ENCODE measurements around the gene PAIP2B.
"Not testable (repeated sequence)": the region's sequence is repeated elsewhere in the genome, so short reads cannot be mapped to it uniquely, and the experiment has no call there.

The PAIP2B gene

GRCh38 chr2:71215447-71215846, 11.5 kb downstream of the PAIP2B start:
- no peak for DNase-seq

GRCh38 chr2:71212336-71212735, 14.6 kb downstream of the PAIP2B start:
- DNase-seq = no peak

GRCh38 chr2:71210292-71210691, 16.6 kb downstream of the PAIP2B start:
- DNase-seq = no peak

GRCh38 chr2:71208756-71209155, 18.1 kb downstream of the PAIP2B start:
- DNase-seq = no peak

- no peak for DNase-seq
Observed at GRCh38 chr2:71207601-71208000, 19.3 kb downstream of the PAIP2B start.

- DNase-seq = no peak
Observed at GRCh38 chr2:71206271-71206670, 20.6 kb downstream of the PAIP2B start.

GRCh38 chr2:71191570-71191943, 35.3 kb downstream of the PAIP2B start:
- DNase-seq = no peak

- peak; percentile 3 for DNase-seq
Observed at GRCh38 chr2:71190656-71191569, 36.0 kb downstream of the PAIP2B start.

- DNase-seq = no peak
Observed at GRCh38 chr2:71187589-71187988, 39.3 kb downstream of the PAIP2B start.

GRCh38 chr2:71186973-71187372, 39.9 kb downstream of the PAIP2B start:
- no peak for DNase-seq

GRCh38 chr2:71183306-71184115, 43.4 kb downstream of the PAIP2B start:
- DNase-seq = not testable (repeated sequence)

- no peak for DNase-seq
Observed at GRCh38 chr2:71181316-71181715, 45.6 kb downstream of the PAIP2B start.

- not testable (repeated sequence) for DNase-seq
Observed at GRCh38 chr2:71178836-71179235, 48.1 kb downstream of the PAIP2B start.

GRCh38 chr2:71174207-71174606, 52.7 kb downstream of the PAIP2B start:
- no peak for DNase-seq

- no peak for DNase-seq
Observed at GRCh38 chr2:71173096-71173495, 53.8 kb downstream of the PAIP2B start.

GRCh38 chr2:71166812-71167211, 60.1 kb downstream of the PAIP2B start:
- DNase-seq = no peak

GRCh38 chr2:71157124-71157793, 69.6 kb downstream of the PAIP2B start:
- peak; percentile 60 for DNase-seq

GRCh38 chr2:71156573-71156972, 70.3 kb downstream of the PAIP2B start:
- no peak for DNase-seq

GRCh38 chr2:71155846-71156245, 71.1 kb downstream of the PAIP2B start:
- no peak for DNase-seq

- DNase-seq = peak; percentile 42
Observed at GRCh38 chr2:71154798-71155197, 72.1 kb downstream of the PAIP2B start.

GRCh38 chr2:71154279-71154678, 72.6 kb downstream of the PAIP2B start:
- DNase-seq = no peak

- no peak for DNase-seq
Observed at GRCh38 chr2:71153585-71154224, 73.2 kb downstream of the PAIP2B start.

GRCh38 chr2:71151620-71152019, 75.3 kb downstream of the PAIP2B start:
- DNase-seq = no peak
